GM13976 (cell line): ENCODE data around the gene TGM6.

ENCODE experiments used
- DNase-seq: peaks from one replicate; pipeline ENCODE4 v3.0.0; 2012; ENCODE audit warnings: low spot score
- CTCF ChIP-seq: IDR thresholded peaks from 2 replicates; pipeline ENCODE4 v1.5.1; 2012; ENCODE audit warnings: borderline replicate concordance, mild to moderate bottlenecking; ENCODE audit not compliant: insufficient read depth; ENCODE audit errors: extremely low read depth, missing control alignments, control extremely low read depth
- in situ Hi-C: fragments of 300-500 bp; cut with MboI; formaldehyde crosslinking; loops from one replicate; pipeline ENCODE4 v1.12.0; 2022; ENCODE audit warnings: low sequenced_read_pairs, mixed read lengths, inconsistent platforms; ENCODE audit not compliant: unreplicated experiment

TGM6 gene

GRCh38 chr20:2346188-2346587 is 34.5 kb upstream of the TGM6 start:
- TF ChIP-seq CTCF: no peak
- in situ Hi-C loops: no loop called here
- no peak for DNase-seq

DNA sequence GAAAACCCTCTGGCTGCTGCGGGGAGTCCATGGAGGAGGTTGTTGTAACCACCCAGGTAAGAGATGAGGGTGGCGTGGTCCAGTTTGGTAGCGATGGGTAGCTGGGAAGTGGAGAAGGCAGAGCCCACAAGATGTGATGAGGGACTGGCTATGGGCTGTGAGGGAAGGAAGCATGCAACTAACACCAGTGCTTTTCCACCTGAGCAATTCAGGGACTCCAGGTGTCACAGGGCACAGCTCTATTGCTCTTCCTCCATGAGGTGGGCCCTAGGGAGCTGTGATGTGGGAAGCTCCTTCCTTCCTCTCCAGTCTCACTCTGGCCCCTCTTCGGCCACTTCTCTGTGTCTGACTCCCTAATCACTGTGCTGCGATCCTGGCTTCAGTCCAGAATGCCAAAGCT is 32.4 kb upstream of the TGM6 start:
- DNase-seq: no peak
- no peak for TF ChIP-seq CTCF
- in situ Hi-C loops: no loop called here

DNA sequence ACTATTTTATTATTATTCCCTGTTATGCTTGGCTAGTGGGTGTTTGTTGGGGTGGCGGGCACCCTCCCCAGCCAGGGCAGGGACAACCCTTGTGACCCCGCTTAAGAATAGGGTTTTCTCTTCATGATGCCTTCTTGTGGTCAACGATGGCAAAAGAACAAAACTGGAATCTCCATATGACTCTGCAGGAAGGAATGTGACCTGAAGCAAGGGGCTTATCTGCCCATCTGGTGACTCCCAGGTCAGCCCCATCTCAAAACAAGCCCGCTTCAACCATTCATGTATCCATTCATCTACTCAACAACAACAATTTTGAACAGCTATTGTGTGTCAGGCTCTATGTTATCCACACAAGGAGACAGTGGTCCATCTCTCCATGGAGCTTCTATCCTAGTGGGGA is 30.9 kb upstream of the TGM6 start:
- TF ChIP-seq CTCF: no peak
- in situ Hi-C loops: no loop called here
- no peak for DNase-seq

DNA sequence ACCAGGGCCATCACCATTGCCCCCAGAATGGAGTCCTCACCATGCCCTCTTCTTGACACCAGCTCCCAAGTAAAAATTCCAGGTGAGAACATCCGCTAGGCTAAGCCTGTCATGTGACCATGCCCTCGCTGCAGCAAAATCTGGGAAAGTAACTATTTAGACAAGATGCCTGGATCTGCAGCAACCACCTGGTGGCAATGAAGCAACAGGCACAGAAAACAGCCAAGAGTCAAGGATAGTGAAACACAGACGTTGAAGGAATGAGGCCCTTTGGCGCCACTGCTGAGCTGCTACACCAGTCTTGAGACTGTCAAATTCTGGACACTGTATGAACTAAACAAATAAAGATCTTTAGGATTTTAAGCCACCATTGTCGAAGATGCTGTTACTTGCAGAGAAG is 30.1 kb upstream of the TGM6 start:
- no peak for TF ChIP-seq CTCF
- in situ Hi-C loops: no loop called here
- DNase-seq: no peak

DNA sequence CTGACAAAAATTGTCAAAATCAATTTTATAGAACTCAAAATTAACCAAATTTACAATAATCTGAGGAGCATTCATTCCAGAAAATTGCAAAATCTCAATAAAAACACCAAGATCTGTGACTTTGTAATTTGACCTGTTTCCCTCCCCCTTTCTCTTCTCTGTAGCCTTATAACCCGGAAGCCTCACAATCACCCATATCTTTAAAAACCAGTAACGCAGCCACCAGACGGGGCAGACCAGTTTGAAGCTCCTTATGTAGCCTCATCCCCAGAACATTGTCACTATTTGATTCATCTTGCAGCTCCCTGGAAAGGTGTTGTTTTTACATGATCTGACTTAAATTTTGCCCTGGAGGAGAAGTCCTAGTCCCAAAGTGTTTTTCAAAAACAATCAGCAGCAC is 27.5 kb upstream of the TGM6 start:
- TF ChIP-seq CTCF: no peak
- no peak for DNase-seq
- in situ Hi-C loops: no loop called here

DNA sequence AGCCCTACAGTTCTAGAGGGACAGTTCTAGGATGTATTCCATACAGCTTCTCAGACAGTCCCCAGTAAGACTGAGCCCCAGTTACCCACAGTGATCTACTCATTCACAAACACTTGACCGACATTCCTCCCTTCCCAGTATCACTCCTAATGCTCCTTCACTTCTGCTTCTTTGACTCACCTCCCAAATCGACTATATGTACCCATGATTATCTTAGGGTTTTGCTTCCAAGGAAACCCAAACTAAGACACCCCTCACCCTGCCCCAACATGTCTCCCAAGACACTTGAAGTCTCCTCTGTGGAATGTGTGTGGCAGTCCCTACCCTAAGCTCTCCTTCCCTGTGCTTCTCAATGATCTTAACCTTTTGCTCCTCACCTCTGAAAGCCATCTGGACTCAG is 23.6 kb upstream of the TGM6 start:
- no peak for DNase-seq
- in situ Hi-C loops: no loop called here
- no peak for TF ChIP-seq CTCF

DNA sequence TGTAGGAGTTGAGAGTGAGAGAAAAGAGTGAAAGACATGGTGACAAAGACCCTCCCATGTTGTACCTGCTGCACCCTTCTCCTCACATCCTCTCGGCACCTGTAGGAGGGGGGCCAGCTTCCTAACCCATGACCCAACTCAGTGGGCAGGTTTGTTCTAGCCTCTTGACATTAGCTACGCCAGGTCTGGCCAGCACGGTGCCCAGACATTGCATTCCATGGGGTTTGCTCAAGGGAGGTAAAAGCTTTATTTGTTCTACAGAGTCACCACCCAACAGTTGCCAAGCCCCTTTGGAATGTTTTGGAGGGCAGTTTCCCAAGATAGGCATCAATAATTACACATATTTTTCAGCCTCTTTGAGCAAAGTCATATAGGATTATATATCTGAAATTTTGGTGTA is 22.7 kb upstream of the TGM6 start:
- in situ Hi-C loops: no loop called here
- no peak for TF ChIP-seq CTCF
- DNase-seq: no peak
